ENCODE measurements around the gene LBH. TPM values are rescaled to one million over a fixed set of nuclear protein-coding genes. Genes with fewer than 3 reads are reported as not detected.

The LBH gene
- 134 and 135 TPM in 2 replicates for total RNA-seq

DNA sequence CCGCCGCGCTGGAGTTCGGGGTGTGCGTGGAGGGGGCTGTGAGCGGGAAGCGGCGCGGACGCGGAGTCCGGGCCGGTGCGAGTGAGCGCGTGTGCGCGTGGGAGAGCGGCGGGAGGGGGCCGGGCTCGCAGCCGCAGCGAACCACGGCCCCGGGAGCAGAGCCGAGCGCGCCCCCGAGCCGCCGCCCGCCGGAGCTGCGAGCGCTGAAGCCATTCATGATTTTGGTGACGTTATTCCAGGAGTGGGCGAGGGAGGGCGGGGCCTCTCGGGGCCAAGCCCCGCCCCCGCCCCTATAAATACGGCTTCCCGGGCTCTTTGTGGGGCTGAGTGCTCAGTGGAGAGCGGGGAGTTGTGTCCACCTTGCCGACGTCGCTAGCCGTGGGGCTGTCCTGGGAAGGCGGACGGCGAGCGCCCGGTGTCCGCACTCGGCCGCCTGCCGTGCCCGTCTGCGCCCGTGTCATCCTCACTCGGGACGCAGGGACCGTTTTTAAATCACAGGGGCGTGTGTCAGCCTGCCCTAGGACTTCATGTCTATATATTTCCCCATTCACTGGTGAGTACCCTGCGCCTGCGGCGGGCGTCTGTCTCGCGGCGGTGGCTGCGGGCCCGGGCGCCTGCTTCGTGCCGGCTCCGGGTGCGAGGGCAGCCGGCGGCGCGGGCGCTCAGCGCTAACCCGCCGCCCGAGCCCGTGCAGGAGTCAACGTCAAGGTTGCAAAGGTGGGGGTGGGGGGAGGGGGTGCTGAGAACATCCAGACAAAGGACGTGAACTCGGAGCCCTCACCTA lies at the start of gene LBH:
Gene LBH, plus strand, starts transcription at position 323 of the 784 bp plus-strand sequence. Its CDS starts 205 bp downstream, at position 528.
- intact Hi-C loops (cut with micrococcal nuclease) = loop anchor here (1.0 to 5.0 kb wide), 10 partner anchors 66 to 1831 kb away; partner anchors contain the start of genes CLIP4, LCLAT1 and SPAST

DNA sequence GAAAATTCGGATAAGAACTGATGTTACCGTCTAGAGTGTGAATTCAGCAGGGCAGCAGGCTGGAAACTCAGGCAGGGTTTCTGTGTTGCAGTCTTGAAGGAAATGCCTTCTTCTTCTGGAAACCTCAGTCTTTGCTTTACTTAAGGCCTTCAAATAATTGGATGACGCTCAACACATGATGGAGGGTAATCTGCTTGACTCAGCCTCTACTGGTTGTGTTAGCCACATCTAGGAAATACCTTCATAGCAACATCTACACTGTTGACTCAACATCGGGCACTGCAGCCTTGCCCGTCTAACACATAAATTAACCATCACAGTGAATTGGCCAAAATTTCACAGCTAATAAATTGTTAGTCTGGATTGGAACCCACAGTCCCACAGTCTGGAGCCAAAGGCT lies 47.3 kb upstream of the LBH start:
- intact Hi-C loops (cut with micrococcal nuclease) = no loop called here

GRCh38 chr2:30185178-30185577 lies 46.2 kb upstream of the LBH start:
- intact Hi-C loops (cut with micrococcal nuclease) = no loop called here

GRCh38 chr2:30188292-30188691 lies 43.0 kb upstream of the LBH start:
- intact Hi-C loops (cut with micrococcal nuclease) = no loop called here

DNA sequence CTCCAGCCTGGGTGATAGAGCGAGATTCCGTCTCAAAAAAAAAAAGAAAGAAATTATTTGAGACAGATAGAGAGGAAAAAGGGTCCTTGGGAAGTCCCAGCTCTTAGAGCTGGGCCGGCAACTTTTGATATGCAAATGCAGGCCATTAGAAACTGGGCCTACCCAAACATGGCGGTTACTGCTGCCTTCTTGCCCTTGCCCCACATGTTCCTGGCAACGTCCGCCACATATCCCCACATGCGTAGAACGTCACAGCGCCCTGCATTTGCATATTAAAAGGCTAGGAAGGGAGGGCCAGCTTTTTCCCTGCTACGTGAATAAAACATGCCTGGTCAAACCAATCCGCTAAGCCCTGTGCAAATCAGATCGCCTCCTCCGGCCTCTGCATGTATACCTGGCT lies 40.7 kb upstream of the LBH start:
- intact Hi-C loops (cut with micrococcal nuclease) = no loop called here

- intact Hi-C loops (cut with micrococcal nuclease) = no loop called here
Observed at GRCh38 chr2:30191107-30191506, 40.2 kb upstream of the LBH start.

DNA sequence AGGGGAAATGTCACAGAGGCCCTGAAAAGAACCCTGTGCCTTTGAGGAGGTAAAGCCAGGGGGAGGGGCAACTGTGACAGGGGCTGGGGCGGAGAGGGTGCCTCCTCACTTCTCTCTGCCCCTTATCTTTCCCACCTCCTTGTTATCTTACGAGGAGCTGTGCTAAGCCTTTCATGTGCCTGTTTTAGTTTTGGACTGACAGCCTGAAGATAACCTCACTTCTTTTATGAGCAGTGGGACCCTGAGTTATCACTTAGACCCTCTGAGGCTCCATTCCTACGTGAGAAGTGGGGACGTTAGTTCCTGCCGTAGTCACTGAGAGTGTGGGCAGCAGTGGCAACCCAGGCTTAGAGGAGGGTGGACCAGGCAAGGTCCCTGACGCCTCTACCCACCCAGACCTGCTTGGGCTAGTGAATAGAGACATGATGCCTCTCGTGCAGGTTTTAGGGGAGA lies 39.5 kb upstream of the LBH start:
- intact Hi-C loops (cut with micrococcal nuclease) = no loop called here

DNA sequence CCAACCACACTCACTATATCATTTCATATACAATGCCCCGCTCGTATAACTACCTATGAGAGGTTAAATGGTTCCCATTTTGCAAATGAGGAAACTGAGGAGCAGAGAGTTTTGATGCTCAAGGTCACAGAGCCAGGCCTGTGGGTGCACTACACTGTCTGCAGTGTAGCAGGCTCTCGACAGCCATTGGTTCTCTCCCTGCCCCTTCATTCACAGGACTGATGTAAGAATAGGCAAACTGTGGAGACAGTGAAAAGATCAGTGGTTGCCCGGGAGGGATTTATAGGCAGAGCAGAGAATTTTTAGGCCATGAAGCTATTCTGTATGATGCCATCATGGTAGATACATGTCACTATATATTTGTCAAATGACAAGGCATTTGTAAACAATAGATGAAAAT lies 39.0 kb upstream of the LBH start:
- intact Hi-C loops (cut with micrococcal nuclease) = no loop called here

- intact Hi-C loops (cut with micrococcal nuclease) = no loop called here
Observed at GRCh38 chr2:30193104-30193681, 38.1 kb upstream of the LBH start.

- intact Hi-C loops (cut with micrococcal nuclease) = no loop called here
Observed at GRCh38 chr2:30194421-30194820, 36.9 kb upstream of the LBH start.

GRCh38 chr2:30195016-30195415 lies 36.3 kb upstream of the LBH start:
- intact Hi-C loops (cut with micrococcal nuclease) = no loop called here

DNA sequence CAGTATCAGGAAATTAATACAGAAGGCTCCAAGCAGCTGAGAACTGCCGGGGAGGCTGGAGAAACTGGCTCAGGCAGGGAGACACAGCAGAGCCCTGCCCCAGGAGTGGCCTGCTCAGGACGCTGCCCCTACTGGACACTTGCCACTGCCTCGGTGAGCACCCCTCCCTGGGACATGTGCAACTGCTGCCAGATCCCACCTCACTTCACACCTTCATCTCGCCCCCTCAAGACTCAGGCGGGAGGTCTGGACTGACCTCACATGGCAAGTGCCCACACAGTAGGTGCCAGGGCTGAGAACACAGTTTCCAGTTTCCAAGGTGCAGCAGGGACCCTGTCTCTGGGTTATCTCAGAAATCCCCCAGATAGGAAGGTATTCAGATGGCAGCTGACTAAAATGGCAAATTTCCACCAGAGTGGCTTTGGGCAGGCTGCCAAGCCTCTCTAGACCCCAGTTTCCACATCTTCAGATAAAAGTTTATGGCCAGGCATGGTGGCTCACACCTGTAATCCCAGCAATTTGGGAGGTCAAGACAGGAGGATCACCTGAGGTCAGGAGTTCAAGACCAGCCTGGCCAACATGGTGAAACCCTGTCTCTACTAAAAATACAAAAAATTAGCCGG lies 33.7 kb upstream of the LBH start:
- intact Hi-C loops (cut with micrococcal nuclease) = no loop called here

GRCh38 chr2:30201990-30202389 lies 29.3 kb upstream of the LBH start:
- intact Hi-C loops (cut with micrococcal nuclease) = no loop called here

DNA sequence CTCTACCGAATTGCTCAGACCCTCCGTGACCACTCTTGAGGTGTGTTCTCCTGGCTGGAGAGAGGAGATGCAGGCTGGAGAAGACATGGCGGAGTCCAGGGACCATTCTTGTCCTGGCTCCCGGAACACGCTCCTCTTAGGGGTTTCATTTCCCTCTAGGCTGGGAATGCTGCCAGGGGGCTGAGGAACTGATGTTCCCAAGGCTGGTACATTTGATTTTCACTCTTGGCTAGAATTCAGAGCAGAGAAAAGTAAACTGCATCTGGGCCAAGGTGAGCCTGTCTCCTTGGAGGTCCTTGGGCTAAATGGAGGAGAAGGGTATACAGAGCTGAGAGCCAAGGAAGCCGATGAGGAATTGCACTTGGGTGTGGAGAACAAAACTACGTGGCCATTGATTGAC lies 28.2 kb upstream of the LBH start:
- intact Hi-C loops (cut with micrococcal nuclease) = no loop called here

GRCh38 chr2:30204281-30204680 lies 27.1 kb upstream of the LBH start:
- intact Hi-C loops (cut with micrococcal nuclease) = no loop called here

DNA sequence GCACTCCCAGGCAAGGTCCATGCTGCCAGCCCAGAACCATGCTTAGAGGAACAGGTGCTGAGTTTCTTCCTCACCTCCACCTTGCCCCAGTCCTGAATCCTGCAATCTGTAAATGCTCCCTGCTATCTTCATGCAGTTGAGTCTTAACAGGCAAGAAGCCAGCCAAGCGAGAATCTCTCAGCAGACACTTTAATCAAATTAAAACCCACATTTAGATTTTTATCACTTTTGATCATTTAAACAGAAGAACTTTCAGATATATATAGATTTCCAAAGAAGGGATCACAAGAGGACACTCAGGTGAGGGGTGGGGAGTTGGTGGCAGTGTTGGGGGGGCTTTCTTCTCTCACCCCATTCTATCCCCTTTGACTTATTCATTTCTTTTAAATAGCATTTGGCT lies 25.9 kb upstream of the LBH start:
- intact Hi-C loops (cut with micrococcal nuclease) = no loop called here

DNA sequence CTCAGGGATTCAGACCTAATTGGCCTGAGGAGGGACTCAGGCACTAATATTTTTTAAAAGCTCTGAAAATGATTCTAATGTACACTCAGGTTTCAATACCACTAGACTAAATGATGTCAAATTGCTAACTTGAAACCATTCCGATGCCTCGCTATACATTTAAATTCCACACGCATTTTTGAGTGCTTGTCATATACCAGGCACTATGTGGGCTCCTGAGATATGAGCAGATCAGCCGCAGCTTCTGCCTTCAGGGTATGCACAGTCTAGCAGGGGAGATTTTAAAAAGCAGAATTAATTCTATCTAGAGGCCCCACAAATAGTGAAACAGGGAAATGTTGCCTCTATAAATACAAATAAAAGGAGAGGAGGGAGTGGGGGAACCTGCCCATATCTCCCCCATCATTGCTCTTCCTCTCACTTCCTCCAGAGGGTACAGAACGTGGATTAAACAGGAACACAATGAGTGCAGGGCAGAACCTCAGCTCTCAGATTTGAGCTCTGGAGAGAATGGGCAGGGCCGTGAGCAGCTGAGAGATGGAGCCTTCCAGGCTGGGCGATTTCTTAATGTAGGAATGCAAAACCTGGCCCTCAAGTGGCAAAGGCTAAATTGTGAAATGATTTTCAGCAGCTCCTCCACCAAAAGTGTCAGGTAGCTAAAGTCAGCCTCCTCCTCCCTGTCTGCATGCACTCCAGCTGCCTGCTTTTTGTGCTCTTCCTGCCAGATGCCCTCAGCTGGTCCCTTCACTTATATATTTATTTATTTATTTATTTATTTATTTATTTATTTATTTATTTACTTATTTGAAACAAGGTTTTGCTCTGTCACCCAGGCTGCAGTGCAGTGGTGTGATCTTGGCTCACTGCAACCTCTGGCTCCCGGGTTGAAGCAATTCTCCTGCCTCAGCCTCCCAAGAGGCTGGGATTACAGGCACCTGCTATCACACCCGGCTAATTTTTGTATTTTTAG lies 24.6 kb upstream of the LBH start:
- intact Hi-C loops (cut with micrococcal nuclease) = no loop called here

DNA sequence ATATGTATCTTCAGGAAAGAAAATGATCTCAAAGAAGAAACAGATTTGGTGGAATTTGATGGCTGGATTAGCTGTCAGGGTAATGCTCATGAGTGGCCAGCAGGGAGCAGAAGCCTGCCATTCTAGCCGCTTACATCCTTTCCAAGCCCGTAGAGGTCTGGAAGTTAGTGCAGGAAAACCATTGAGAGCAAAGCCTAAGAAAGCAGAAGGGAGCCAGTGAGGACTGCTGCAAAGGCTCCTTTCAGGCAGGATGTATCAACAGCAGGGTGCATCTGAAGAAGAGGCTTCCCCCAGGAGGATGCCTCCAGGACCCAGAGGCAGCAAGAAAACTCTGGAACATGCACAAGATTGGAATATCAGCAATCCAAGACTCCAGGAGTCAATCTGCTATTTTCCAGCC lies 22.9 kb upstream of the LBH start:
- intact Hi-C loops (cut with micrococcal nuclease) = loop anchor here (1.0 kb wide), 7 partner anchors 31 to 503 kb away; partner anchors contain the start of gene LCLAT1

DNA sequence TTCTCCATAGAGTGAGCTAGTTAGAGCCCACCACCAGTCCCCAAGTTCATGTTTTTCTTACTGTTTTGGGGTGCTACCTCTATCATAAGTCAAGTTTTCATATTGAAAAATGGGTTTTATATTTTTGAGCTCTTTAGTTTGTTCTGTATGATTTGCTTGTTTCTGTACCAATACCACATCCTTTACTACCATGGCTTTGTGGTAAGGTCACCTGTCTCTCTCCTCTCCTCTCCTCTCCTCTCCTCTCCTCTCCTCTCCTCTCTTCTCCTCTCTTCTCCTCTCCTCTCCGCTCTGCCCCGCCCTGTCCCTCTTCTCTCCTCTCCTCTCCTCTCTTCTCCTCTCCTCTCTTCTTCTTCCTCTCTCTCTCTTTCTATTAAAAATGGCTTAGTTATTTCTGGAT lies 22.1 kb upstream of the LBH start:
- intact Hi-C loops (cut with micrococcal nuclease) = loop anchor here (1.0 kb wide), 2 partner anchors 16 to 26 kb away; no protein-coding TSS in a partner anchor

DNA sequence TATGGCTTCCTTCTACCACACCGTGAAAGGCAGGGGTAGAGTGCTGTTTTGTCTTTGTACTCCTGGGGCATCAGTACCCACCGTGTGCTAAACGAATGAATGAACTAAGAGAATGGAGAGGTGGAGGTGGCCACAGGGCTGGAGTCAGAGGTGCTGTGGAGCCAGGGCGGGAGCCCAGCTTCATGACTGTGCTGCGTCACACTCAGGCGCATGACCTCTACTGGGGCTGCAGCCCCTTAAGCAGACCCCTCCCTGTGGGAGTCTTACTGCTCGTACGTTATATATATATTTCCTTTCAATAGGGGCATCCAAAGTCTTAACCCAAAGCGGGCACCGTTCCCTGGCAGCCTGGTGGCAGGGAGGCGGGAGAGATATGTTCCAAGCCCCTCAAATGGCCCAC lies 18.0 kb upstream of the LBH start:
- intact Hi-C loops (cut with micrococcal nuclease) = no loop called here

- intact Hi-C loops (cut with micrococcal nuclease) = no loop called here
Observed at GRCh38 chr2:30213907-30214463, 17.3 kb upstream of the LBH start.
